GM10266 (cell line): ENCODE data around the gene C1QC.

ENCODE experiments used
- DNase-seq: peaks from one replicate; pipeline ENCODE4 v3.0.0; 2012; ENCODE audit errors: extremely low spot score
- TF ChIP-seq, protein P1 (sequence below): IDR thresholded peaks from 2 replicates; pipeline ENCODE4 v1.5.1; 2012; ENCODE audit warnings: mild to moderate bottlenecking, low read depth; ENCODE audit not compliant: control insufficient read depth, insufficient read depth; ENCODE audit errors: missing control alignments

C1QC gene

DNA sequence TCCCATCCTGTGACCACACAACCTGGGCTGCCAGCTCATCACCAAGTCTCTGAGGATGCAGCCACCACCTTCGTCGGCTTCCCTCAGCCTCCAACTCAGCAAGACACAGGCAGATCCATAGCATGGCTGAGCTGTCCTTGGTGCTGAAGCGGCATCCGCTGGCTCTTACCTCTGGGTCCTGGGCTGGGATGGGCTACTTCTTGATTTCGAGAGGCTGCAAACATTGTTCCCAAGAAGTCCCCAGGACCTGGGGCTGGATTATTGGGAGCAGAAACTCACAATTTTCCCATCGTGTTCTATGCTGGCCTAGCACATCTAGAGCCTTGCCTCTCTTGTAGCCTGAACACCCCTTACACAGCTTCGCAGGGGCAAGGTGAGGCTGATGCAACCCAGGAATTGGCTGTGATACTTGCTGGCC, 31.9 kb upstream of the C1QC start:
- DNase-seq = no peak
- TF ChIP-seq, protein P1, sequence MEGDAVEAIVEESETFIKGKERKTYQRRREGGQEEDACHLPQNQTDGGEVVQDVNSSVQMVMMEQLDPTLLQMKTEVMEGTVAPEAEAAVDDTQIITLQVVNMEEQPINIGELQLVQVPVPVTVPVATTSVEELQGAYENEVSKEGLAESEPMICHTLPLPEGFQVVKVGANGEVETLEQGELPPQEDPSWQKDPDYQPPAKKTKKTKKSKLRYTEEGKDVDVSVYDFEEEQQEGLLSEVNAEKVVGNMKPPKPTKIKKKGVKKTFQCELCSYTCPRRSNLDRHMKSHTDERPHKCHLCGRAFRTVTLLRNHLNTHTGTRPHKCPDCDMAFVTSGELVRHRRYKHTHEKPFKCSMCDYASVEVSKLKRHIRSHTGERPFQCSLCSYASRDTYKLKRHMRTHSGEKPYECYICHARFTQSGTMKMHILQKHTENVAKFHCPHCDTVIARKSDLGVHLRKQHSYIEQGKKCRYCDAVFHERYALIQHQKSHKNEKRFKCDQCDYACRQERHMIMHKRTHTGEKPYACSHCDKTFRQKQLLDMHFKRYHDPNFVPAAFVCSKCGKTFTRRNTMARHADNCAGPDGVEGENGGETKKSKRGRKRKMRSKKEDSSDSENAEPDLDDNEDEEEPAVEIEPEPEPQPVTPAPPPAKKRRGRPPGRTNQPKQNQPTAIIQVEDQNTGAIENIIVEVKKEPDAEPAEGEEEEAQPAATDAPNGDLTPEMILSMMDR = no peak

DNA sequence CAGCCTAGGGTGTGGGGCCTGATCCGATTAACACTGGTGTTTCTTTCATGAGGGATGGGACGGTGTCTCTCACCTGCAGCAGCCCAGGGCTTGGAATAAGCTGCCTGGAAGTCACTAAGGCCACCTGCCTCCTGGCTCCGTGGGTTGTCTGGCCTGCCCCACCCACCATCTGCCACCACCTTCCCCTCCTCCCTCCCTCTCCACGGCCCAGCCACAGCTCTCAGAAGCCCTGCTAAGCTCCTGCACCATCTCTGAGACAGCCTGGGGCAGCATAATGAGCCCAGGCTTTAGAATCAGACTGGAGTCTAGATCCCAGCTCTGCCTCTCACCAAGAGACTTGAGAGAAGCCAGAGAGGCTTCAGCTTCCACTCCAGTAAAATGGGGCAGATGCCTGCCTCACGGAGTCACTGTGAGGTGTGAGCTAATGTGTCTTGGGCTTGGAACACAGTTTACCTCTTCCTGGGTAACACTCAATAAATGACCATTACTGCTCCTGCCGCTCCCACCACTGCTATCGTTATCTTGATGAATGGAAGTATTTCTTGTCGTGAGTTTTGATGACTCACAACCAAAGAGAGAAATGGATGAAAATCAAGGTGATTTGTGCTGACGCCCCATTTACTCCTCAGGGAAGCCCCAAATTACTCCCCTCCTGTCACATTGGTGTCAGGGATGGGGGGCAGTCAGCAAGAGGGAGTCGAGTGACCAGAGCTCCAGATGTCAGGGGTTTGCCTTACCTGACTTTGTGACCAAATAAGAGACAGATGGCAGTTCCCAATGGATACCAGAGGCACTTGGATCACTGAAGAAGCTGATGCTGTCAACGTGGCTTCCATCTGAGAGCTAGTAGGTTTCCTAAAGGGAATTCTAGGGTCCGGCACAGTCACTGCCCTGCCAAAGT, 30.5 kb upstream of the C1QC start:
- no peak for DNase-seq
- TF ChIP-seq, protein P1 = no peak

DNA sequence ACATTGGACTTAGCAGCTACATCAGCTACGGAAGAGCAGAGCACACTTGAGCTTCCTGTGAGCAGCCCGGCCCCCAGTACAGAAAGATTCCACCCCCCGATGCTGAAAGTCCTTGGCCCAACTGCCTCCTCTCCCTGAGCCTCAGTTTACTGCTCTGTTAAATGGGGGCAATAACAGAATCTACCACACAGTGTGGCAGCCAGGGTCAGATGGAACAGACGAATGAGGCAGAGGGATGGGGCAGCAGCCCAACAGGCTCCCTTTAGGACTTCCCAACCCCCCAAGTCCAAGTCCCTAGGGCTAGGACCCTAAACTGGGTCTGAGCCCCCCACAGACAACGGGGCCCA, 29.9 kb upstream of the C1QC start:
- no peak for DNase-seq
- TF ChIP-seq, protein P1 = no peak

DNA sequence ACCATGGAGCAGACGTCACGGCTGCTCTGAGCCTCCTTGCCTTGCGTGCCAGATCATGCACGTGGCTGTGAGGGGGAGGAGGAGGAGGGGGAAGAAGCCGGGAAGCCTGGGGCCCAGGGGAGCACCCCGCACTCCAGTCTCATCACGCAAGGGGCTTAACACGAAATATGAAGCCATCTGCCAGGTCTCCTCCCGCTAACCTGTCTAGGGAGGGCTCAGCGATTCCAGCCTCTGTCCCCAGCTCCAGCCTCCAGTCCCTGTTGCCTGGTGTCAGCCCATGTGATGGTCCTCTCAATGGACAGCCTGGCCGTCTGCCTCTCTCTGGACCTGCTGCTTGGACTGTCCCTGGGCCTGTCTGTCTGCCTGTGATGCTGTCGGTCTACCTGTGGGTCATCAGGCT, 29.5 kb upstream of the C1QC start:
- TF ChIP-seq, protein P1 = no peak
- no peak for DNase-seq

DNA sequence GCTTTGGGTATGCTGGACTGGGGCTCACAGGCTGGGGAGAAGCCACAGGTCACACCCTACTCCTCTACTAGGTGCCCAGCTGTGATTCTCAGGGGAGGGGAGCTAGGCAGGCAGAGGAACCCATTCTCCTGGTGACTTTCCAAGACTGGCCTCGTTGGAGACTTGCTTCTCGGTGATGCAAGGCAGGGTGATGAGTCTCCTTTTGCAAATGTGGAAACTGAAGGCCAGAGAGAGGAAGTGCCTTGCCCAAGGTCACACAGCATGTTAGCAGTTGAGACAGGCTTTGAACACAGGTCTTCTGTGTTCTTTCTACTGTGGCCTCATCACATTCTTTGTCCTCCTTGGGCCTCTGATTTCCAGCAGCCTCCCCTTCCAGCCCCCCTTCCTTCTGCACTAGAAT, 27.5 kb upstream of the C1QC start:
- DNase-seq = no peak
- TF ChIP-seq, protein P1 = no peak

DNA sequence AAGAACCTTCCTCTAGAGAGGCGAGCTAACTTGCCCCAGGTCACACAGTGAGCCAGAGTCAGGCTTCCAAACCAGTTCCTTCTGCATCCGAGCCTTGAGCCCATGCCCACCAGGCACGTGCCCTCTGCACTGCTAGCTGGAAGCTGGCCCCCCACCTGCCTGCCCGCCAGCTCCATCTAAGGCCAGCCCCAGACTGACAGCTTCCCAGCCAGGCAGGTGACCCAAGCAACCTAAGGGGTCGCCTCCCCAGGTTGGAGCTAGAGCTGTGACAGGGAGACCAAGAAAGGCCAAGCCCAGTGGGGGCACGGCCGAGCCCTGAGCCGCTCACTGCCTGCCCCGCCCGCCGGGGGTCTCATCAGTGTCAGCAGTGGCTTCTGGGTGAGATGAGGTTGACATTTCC, 26.9 kb upstream of the C1QC start:
- TF ChIP-seq, protein P1 = no peak
- DNase-seq = no peak

DNA sequence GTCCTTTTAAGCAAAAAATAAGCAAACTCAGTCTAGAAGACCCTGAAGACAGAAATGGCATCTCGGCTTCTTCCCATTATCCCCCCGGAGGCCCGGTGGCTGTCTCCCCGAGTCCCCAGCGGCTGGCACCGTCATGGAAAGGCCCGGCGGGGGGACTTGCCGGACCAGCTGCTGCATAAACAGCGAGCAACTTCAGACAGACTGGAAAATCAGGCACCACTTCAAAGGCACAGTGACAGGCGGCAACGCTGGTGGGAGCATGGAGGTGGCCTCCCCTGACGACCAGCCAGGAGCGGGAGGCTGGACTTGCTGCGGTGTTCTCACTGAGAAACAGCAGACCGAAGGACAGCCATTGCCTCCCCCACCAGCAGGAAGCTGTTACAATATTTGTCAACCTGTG, 25.4 kb upstream of the C1QC start:
- TF ChIP-seq, protein P1 = no peak
- DNase-seq = no peak
